Midbrain (tissue), 1 donor: Measurements from ENCODE around the gene PMM1.
A peak's percentile ranks its signal among the peaks of the same experiment; 100 is the strongest.
"Not testable (repeated sequence)": the region's sequence is repeated elsewhere in the genome, so short reads cannot be mapped to it uniquely, and the experiment has no call there.

Experiments used
- DNase-seq: peaks from one replicate; lab custom pipeline; 2025; lab: John Stamatoyannopoulos, UW

Gene PMM1

DNA sequence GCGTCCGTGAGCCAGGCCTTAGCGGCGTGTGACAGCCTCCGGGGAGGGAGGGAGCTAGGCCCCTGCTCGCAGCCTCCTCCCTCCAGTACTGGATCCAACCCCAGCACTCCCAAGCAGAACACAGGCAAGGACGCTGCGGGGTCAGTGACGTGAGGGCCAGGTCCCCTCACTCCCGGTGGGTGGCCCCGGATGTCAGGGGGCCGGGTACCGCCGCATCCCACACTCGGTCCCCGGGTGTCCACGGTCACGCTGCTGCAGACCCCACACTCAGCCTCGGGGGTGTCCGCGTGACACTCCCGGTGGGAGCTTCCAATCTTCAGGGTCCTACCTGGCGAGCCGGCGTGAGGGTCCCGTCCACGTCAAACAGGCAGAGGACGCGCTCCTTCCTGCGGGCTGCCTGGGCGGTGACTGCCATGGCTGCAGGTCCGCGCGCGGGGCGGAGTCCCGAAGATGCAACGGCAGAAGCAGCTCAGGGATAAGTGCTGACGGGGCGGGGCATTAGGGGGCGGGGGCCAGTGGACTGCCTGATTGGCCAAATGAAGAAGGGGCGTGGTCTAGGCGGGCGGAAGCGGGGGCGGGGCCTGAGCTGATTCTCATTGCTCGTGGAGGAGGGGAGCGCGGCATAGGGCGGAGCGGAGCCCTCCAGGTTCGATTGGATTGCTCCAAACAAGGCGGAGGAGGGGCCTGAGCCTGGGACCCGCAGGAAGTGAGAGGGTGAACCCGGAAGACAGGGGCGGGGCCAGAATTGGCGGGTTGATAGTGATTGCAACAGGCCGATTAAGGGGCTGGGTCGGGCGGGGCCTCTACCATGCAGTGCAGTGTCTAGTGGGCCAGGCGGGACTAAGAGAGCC, at the start of gene PMM1:
Gene PMM1, minus strand, starts transcription at position 450 of the 851 bp plus-strand sequence. Its CDS starts 35 bp downstream, at position 415.
- peak; percentile 100 for DNase-seq

DNA sequence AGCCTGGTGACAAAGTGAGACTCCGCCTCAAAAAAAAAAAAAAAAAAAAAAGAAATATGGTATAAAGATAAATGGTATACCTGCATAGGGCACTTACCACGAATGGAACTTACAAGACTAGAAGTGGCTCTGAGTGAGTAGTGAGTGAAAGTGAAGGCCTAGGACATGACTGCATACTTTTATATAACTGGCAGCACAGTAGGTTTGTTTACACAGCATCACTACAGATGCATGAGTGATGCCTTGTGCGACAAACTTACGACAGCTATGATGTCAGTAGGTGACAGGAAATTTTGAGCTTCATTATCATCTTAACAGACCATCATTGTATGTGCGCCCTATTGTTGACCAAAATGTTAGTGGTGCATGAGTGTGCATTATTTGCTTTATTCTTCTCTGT, 49.1 kb upstream of the PMM1 start:
- DNase-seq: no peak

DNA sequence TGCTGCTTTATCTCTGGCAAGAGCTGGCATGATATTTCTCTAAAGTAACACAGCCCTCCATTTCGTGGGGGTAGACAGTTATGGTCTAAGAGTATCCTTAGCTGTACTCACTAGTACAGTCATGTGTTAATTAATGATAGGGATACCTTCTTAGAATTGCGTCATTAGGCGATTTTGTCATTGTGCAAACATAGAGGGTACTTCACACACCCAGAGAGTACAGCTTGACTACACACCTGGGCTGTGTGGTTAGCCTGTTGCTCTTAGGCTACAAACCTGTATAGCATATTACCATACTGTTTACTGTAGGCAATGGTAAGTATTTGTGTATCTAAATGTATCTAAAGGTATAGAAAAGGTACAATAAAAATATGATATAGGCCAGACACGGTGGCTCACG, 48.5 kb upstream of the PMM1 start:
- DNase-seq: no peak

- not testable (repeated sequence) for DNase-seq
These were observed 48.0 kb upstream of the PMM1 start for GRCh38 chr22:41637623-41638022.

DNA sequence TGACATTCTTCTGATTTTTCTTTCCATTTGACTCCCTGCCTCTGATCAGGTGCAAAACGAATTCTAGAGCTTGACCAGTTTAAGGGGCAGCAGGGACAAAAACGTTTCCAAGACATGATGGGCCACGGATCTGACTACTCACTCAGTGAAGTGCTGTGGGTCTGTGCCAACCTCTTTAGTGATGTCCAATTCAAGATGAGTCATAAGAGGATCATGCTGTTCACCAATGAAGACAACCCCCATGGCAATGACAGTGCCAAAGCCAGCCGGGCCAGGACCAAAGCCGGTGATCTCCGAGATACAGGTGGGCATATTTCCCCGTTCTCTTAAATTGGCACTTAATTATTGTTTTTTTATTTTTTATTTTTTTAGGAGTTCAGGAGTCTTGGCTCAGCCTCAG, 46.8 kb upstream of the PMM1 start:
- no peak for DNase-seq

GRCh38 chr22:41634610-41635009, 45.0 kb upstream of the PMM1 start:
- not testable (repeated sequence) for DNase-seq

DNA sequence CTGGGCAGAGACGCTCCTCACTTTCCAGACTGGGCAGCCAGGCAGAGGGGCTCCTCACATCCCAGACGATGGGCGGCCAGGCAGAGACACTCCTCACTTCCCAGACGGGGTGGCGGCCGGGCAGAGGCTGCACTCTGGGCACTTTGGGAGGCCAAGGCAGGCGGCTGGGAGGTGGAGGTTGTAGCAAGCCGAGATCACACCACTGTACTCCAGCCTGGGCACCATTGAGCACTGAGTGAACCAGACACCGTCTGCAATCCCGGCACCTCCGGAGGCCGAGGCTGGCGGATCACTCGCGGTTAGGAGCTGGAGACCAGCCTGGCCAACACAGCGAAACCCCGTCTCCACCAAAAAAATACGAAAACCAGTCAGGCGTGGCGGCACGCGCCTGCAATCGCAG, 42.0 kb upstream of the PMM1 start:
- DNase-seq: not testable (repeated sequence)

GRCh38 chr22:41631115-41631514, 41.5 kb upstream of the PMM1 start:
- DNase-seq: not testable (repeated sequence)

- DNase-seq: no peak
These were observed 35.9 kb upstream of the PMM1 start for GRCh38 chr22:41625577-41625976.

- no peak for DNase-seq
These were observed 32.2 kb upstream of the PMM1 start for GRCh38 chr22:41621911-41622179.

DNA sequence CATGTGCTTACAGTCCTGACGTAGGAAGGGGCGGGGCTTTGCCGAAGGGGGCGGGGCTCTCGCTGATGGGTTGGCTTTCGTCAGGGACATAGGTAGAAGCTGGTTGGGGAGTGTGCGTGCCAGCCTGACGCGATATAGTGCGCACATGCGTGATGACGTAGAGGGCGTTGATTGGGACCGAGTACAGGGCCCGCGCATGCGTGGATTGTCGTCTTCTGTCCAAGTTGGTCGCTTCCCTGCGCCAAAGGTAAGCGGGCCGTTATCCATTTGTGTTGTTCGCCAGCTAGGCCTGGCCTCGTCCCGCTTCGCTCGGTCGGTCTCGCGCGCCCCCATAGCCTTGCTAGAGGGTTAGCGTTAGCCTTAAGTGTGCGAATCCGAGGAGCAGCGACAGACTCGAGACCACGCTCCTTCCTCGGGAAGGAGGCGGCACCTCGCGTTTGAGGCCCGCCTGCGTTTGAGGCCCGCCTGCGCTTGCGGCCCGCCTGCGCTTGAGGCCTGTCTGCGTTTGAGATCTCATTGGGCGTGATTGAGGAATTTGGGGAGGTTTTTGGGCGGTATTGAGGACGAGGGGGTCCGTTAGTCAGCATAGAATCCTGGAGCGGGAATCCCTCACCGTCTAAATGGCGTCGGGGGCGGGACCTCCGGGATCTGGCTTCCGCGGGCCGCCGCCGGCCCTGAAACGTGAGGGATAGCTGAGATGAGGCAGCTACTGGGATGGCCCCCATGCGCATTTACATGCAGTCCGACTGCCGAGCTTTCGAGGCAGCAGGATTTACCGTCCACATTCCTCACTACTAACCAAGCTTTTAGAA, 31.7 kb upstream of the PMM1 start, which contains the start of gene XRCC6:
Gene XRCC6, plus strand, starts transcription at position 197 of the 812 bp plus-strand sequence. CDS start 710 bp downstream, outside the sequence.
- peak; percentile 99 for DNase-seq

DNA sequence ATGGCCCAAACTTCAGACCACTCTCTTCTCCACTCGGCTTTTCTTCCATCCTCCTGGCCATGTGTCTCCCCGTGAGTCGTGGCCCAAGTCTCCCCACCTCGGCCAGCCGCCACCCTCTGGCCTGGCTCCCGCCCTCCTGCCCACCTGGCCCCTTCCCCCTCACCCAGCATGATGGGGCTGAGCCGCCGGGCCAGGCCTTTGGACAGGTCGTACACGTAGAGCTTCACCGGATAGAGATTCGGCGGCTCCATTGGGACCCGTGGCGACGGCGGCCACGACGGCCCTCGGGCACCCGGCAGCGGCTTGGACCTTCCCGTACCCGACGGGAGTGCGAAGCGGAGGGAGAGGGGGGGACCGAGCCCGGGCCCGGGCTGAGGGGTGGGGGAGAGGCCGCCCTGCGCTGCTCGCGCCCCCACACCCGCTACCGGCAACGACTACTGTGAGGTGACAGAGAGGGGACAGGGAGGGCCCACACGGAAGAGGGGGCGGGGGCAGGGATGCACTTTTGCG, 31.0 kb upstream of the PMM1 start, which contains the start of gene DESI1:
Gene DESI1, minus strand, starts transcription at position 455 of the 510 bp plus-strand sequence. Its CDS starts 204 bp downstream, at position 251.
- DNase-seq: no peak

DNA sequence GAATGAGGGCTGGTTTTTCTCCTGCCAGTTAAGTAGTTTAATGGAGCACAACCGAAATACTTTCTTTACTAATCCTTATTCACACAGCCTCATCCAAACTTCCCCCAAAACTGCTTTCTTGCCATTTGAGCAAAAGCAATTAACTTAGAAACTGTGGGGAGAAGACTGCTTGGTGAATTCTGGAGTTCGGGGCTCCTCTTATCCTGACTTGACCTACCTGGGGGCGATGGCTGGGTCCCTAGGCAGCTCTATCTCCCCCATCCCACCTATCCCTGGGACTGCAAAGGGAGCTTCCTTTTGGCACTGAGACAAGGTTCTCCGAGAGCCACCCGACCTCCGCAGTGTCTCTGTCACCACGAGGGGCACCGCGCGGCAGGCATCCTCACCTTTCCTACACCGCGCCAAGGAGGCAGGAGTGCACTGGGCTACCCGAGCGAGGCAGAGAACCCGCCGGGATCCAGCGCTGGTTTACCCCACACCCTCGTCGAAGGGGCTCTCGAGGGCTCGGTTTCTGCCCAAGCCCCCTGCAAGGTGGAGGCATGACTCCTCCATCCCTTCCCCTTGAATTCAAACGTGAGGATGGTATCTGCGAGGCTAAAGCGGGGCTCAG, 30.4 kb upstream of the PMM1 start:
- no peak for DNase-seq

GRCh38 chr22:41613456-41613855, 23.8 kb upstream of the PMM1 start:
- no peak for DNase-seq

DNA sequence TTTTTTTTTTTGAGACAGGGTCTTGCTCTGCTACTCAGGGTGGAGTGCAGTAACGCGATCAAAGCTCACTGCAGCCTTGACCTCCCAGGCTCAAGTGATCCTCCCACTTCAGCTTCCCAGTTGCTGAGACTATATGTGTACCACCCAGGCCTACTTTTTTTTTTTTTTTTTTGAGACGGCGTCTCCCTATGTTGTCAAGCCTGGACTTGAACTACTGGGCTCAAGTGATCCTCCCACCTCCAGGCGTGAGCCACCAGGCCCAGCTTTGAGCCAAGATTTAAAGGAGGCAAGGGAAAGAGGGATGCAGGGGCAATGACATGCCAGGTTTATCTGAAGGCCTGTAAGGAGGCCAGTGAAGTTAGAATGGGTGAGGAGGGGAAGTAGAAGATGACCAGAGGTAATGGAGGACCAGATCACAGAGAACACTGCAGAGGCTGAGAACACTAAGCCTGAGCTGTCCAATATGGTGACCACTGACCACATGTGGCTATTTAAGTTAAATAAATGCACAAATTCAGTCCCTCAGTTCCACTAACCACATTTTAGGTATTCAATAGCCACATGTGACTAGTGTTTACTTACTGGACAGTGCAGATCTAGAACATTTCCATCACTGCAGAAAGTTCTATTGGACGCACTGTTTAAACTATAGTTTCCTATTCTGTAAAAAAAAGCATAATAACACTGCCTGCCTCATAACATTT, 23.1 kb upstream of the PMM1 start:
- no peak for DNase-seq

DNA sequence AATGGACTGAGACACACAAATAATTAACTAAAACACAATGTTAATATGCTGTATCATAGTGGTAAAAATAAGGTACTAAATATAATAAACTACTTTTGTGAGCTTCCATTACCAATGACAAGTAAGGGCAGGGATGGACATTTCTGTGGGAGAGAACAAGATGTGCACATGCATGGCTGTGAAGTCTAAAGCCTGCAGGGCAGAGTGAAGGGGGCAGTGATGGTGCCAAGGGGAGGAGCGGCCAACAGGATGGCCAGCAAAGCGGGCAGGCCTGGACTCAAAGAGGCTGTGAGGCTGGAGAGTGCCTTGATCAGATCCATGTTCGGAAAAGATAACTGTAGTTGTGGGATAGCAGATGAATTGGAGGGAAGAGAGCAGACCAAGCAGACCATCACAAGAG, 18.7 kb upstream of the PMM1 start:
- no peak for DNase-seq

DNA sequence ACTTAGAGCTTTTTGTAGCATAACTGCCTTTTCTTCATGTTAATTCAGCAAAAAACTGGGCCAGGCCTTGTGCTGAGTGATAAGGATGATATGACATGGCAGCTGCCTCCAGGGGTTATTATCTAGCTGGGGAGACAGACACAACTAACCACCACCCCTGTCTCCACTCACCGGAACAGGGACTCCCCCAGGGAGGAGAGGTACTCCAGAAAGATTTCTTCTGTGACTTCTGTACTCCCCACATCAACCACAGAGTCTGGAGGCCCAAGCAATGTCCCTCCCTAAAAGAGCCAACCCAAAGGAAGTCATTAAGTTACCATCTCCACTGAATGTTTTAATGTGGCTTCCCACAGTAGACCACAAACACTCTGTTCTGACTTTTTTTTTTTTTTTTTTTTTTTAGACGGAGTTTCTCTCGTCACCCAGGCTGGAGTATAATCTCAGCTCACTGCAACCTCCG, 14.3 kb upstream of the PMM1 start:
- no peak for DNase-seq

GRCh38 chr22:41600976-41601375, 11.3 kb upstream of the PMM1 start:
- no peak for DNase-seq

DNA sequence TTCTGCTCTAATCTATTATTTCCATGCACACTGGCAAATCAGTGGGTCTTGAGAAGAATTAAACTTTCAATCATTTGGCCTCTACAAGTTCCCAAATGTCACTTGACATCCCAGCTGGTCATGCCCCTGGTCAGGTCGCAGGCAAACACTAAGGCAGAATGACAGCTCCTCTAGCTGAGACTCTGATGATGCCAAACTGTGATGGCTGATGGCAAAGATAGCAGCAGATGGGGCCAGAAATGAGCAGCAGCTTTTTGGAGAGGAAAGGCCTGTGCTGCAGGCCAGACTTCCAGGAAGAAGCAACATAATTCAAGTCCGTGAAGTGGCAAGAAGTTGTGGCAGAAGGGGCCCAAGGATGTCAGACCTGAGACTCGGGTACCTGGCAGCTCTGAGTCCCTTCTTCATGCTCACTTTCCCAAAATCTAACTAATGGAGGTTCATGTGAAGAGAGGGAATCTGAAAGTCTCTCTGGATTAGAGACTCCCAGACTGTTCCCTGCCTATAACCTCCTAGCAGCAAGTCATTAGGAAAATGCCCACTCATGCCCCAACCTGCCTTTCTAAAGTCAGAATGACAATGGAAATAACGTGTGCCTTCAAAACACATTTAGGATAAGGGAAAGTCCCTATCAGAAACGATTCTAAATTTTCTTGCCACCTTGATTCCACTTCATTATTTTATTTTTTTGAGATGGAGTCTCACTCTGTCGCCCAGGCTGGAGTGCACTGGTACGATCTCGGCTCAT, 9.4 kb upstream of the PMM1 start:
- DNase-seq: no peak

GRCh38 chr22:41598081-41598480, 8.4 kb upstream of the PMM1 start:
- DNase-seq: no peak

DNA sequence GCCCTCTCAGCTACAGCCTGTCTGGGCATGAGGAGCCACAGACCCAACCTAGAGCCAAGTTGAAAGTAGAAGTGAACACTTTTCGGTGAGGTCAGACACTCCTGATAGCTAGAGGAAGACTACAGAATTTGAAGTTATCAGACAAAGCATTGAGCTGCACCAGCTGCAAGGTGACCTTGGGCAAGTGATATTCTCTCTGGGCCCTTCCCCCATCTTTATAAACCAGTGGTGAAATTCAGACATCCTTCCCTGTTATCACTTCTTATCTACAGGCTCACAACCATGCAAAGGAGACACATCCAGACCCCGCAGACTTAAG, 8.0 kb upstream of the PMM1 start:
- no peak for DNase-seq
